Peyer's patch (tissue), 4 donors: ENCODE data around the gene DHCR24. TPM values are rescaled to one million over a fixed set of nuclear protein-coding genes. Genes with fewer than 3 reads are reported as not detected.

ENCODE experiments used
- DNase-seq, 3 donors: peaks; one replicate each; pipeline ENCODE4 v3.0.0-alpha.2; 2017 to 2019
- H3K27ac ChIP-seq, 4 donors: fragments of 200-600 bp; sonication (generic); one replicate each; pipeline ENCODE4 v1.5.1; 2016 to 2019
- H3K27me3 ChIP-seq, 2 donors: fragments of 200-600 bp; sonication (generic); one replicate each; pipeline ENCODE4 v1.5.1; 2019
- H3K36me3 ChIP-seq, 3 donors: fragments of 200-600 bp; sonication (generic); one replicate each; pipeline ENCODE4 v1.5.1; 2016 to 2019
- H3K4me1 ChIP-seq, 4 donors: fragments of 200-600 bp; sonication (generic); one replicate each; pipeline ENCODE4 v1.5.1; 2016 to 2019
- H3K4me3 ChIP-seq, 4 donors: fragments of 200-600 bp; sonication (generic); 1 replicate in 3 of 4; 2 replicates in 1 of 4; pipeline ENCODE4 v1.5.1; 2016 to 2019; ENCODE audit warnings: mild to moderate bottlenecking in 1 of 4
- H3K9me3 ChIP-seq, 4 donors: fragments of 200-600 bp; sonication (generic); one replicate each; pipeline ENCODE4 v1.5.1; 2016 to 2019; ENCODE audit warnings: mild to moderate bottlenecking in 1 of 4
- POLR2A ChIP-seq, 2 donors: fragments of 450-650 bp; IDR thresholded peaks; one replicate each; pipeline ENCODE4 v1.5.1; 2017; ENCODE audit warnings: antibody characterized with exemption in 2 of 2, mild to moderate bottlenecking in 2 of 2, moderate library complexity in 2 of 2
- total RNA-seq, 4 donors: library from RNA; depleted of rRNA; stranded (reverse); fragments of >200 nt; gene quantifications; one replicate each; pipeline ENCODE4 v1.1.0, GENCODE V29; 2016
- TF ChIP-seq, protein P1 (sequence below), 6 experiments: fragments of 450-650 bp in 4 of 6; fragments of 200-600 bp in 2 of 6; sonication (generic) in 1 of 6; IDR thresholded peaks; one replicate each; pipeline ENCODE4 v1.5.1; 2017 to 2019; ENCODE audit warnings: antibody characterized with exemption in 6 of 6, mild to moderate bottlenecking in 3 of 6, moderate library complexity in 1 of 6

The DHCR24 gene
- total RNA-seq, 4 donors from 2014 or later: 15.7 to 119 (median 110) TPM

DNA sequence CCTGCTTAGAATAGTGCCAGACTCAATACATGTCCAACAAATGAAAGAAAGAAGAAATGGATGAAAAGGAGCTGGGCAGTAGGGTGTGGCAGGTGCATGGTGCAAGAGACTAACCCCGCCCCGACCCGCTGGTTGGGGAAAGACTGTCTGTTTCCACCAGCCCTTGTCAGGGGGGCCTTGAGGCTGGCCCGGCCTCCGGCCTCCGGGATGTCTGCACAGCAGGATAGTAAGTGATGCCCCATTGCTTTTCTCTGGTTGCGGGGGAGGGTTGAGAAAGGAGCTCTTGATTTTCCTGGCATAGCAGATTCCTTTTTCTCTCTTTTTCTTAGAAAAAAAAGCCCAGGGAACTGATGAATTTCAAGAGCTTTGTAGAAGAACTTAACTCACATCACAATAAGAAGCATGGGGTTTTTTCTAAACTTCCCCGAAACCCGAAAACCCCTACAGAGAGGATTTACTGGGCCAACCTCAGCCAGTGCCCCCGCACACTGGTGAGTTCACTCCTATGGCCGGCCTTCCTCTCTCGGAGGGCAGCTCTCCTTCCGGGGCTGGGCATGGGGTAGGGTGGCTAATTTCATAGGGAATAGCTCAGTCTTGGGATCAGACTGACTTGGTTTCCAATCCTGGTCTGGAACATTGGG, 73.4 kb downstream of the DHCR24 start:
- DNase-seq: peak in 2 of 3 donors; percentile 14 to 49

DNA sequence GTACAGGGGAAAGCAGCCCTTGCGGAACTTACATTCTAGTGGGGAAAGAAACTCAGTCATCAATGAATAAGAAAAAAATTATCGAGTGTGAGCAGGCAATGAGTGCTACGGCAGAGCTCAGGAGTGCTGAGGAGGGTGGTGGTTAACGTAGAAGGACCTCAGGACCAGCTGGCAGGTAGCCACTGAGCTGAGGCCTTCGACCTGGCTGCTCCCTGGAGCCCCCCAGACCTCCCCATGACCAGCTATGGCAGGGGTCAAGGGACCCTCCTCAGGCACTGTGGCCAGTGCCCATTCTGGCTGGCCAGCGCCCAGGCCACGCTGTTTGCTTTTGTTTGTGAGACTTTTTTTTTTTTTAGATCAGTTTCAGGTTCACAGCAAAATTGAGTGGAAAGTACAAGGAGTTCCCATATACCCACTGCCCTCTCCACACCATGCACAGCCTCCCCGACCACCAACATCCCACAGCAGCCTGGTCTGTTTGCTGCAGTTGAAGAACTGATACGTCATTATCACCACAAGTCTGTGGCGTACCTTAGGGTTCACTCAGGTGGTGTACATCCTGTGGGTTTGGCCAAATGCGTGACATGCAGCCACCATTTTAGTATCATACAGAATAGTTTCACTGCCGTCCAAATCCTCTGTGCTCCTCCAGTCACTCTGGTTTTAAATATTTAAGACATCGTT, 74.1 kb downstream of the DHCR24 start:
- Histone ChIP-seq H3K4me3 (no peak overlapping the region), H3K27ac (no peak overlapping the region), H3K4me1 (peaks cover 0 to 14% (median 5%) of the 10 kb centered on the region in 4 donors), H3K9me3 (no peaks in the 10 kb centered on the region), H3K27me3 (no peaks in the 10 kb centered on the region), H3K36me3 (no peaks in the 10 kb centered on the region)
- peak; percentile 15 to 59 (median 28) for DNase-seq
- no peak for TF ChIP-seq POLR2A (IDR thresholded peaks at IDR 0.05)
- TF ChIP-seq, protein P1, sequence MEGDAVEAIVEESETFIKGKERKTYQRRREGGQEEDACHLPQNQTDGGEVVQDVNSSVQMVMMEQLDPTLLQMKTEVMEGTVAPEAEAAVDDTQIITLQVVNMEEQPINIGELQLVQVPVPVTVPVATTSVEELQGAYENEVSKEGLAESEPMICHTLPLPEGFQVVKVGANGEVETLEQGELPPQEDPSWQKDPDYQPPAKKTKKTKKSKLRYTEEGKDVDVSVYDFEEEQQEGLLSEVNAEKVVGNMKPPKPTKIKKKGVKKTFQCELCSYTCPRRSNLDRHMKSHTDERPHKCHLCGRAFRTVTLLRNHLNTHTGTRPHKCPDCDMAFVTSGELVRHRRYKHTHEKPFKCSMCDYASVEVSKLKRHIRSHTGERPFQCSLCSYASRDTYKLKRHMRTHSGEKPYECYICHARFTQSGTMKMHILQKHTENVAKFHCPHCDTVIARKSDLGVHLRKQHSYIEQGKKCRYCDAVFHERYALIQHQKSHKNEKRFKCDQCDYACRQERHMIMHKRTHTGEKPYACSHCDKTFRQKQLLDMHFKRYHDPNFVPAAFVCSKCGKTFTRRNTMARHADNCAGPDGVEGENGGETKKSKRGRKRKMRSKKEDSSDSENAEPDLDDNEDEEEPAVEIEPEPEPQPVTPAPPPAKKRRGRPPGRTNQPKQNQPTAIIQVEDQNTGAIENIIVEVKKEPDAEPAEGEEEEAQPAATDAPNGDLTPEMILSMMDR (IDR thresholded peaks at IDR 0.05): no peak

More for the DNA sequence above, 73.4 kb downstream of the DHCR24 start:
- peaks cover 0 to 14% (median 5%) of the 10 kb centered on the region in 4 donors for H3K4me1 ChIP-seq
- H3K36me3 ChIP-seq: no peaks in the 10 kb centered on the region
- no peaks in the 10 kb centered on the region for H3K9me3 ChIP-seq
- H3K4me3 ChIP-seq: no peak overlapping the region
- no peaks in the 10 kb centered on the region for H3K27me3 ChIP-seq
- TF ChIP-seq, protein P1 (IDR thresholded peaks at IDR 0.05): no peak
- TF ChIP-seq POLR2A (IDR thresholded peaks at IDR 0.05): no peak
- H3K27ac ChIP-seq: peak overlapping the region in 2 of 4 donors; percentile 85 to 90

DNA sequence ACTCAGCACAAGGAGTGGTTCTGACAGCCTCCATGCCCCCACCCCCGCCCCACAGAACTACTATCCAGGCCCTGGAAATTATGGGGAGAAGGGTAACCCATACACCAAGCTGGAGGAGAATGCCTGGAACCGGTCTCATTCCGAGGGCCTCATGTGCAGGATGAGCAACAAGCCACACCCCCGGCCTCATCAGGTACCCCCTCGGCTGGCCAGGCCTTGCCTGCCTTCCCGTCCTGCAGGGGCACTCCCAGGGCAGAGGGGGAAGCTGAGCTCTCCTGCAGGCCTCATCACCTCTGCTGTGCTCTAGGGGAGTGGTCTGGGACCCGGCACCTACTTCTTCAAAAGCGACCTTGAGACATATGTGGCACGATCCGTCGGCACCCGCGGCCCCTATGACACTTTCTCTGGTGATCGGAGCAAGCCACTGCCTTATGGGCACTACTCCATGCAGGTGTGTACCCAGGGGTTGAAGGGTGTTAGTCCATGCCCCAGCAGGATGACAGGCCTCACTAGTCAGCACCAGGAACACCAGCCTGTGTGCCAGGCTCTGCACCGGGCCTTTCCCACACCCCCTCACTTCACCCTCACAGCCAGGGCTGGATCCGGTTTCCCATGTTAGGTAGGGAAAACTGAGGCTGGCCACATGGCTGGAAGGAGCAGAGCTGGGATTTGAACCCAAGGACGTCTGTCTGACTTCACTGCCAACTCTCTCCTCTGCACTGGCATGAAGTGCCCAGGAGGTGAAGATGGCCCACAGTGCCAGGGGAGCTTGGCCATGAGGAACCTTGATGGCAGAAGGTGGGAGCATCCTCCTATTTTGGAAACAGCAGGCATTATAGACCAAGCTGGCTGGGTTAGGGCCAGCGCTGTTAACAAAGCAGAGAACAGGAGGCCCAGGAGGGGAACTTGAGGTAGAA, 75.0 kb downstream of the DHCR24 start:
- DNase-seq: peak; percentile 14 to 46 (median 38)
- no peak overlapping the region for H3K4me3 ChIP-seq

DNA sequence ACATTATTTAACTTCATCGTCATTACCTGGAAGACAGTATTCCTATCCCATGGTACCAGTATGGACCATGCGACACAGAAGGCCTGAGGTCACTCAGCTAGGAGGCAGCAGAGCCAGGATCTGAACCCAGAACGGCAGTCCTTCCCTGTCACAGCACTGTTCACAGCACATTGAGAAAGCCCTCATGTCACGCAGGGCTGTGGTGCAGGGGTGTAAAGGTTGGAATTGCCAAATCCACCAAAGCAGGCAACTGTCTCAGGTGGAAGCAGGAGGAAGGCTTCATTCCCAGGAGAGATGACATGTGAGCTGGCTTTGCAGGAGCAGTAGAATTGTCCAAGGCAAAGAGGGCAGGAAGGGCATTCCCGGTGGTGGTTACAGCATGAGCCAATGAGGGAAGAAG, 75.9 kb downstream of the DHCR24 start:
- Histone ChIP-seq H3K36me3 (no peaks in the 10 kb centered on the region), H3K27me3 (no peaks in the 10 kb centered on the region), H3K27ac (no peak overlapping the region), H3K4me3 (no peak overlapping the region), H3K9me3 (no peaks in the 10 kb centered on the region), H3K4me1 (peaks cover 0 to 22% (median 4%) of the 10 kb centered on the region in 4 donors)
- no peak for TF ChIP-seq POLR2A (IDR thresholded peaks at IDR 0.05)
- TF ChIP-seq, protein P1 (IDR thresholded peaks at IDR 0.05): no peak
- DNase-seq: peak; percentile 1 to 29 (median 25)

More for the DNA sequence above, 75.0 kb downstream of the DHCR24 start:
- H3K4me1 ChIP-seq: peaks cover 0 to 20% (median 5%) of the 10 kb centered on the region in 4 donors
- H3K9me3 ChIP-seq: no peaks in the 10 kb centered on the region
- H3K27me3 ChIP-seq: no peaks in the 10 kb centered on the region
- TF ChIP-seq POLR2A (IDR thresholded peaks at IDR 0.05): no peak
- H3K36me3 ChIP-seq: no peaks in the 10 kb centered on the region
- H3K27ac ChIP-seq: no peak overlapping the region

DNA sequence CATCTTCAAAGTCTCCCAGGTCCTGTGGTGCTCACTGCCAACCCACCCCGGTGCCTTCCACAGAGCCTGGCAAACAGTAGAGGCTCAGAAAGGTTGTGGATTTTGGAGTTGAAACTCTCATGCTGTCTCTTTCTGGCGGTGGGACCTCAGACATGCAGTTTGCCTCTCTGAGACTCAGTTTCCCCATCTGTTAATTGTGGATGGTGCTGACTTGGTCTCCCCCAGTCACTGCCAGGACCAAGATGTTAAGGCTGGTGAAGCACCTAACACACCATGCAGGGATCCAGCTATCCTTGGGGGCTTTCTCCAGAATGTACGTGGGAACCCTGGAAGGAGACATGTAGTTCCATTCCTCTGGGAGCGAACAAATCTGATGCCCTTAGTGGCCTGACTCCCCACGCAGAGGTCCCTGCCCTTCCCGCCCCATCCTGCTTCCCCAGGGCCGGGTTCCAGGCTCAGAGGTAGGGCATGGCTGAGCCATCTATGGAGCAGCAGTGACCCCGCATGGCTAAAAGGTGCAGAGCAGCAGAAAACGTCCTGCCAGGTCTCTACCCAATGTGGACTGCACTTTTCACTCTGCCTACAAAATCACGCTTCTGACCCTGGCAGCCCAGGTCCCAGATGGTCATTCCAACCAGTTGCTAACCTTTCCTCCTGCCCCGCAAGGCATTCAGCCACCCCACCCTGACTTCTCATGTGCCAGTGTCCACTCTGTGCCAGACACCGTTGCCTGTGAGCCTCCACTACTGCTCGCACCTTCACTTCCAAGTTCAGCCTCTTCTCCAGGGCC, 76.6 kb downstream of the DHCR24 start:
- peak; percentile 36 to 88 (median 86) for DNase-seq
- TF ChIP-seq POLR2A (IDR thresholded peaks at IDR 0.05): peak in 1 of 2 donors; percentile 18
- TF ChIP-seq, protein P1 (IDR thresholded peaks at IDR 0.05): peak; percentile 47 to 96 (median 86)
- Histone ChIP-seq H3K4me3 (no peak overlapping the region), H3K27me3 (no peaks in the 10 kb centered on the region), H3K36me3 (no peaks in the 10 kb centered on the region), H3K9me3 (no peaks in the 10 kb centered on the region), H3K27ac (peak overlapping the region in 1 of 4 donors; percentile 35), H3K4me1 (peaks cover 0 to 20% (median 2%) of the 10 kb centered on the region in 4 donors)
